Adrenal gland (tissue), 12 donors: Measurements from ENCODE around the gene VPS9D1. TPM values are rescaled to one million over a fixed set of nuclear protein-coding genes. Genes with fewer than 3 reads are reported as not detected.
A peak's percentile ranks its signal among the peaks of the same experiment; 100 is the strongest.

ENCODE experiments used
- DNase-seq, 7 donors: peaks; one replicate each; pipeline ENCODE4 v3.0.0-alpha.2; 2019 to 2020
- H3K27ac ChIP-seq, 5 donors: fragments of 200-600 bp; sonication (generic) in 4 of 5; 1 replicate in 3 of 5; 2 replicates in 2 of 5; pipeline versions ENCODE4 v1.5.1 to v1.8.0; 2016 to 2020; ENCODE audit warnings: mild to moderate bottlenecking in 1 of 5
- H3K27me3 ChIP-seq: fragments of 200-600 bp; 2 replicates; pipeline ENCODE4 v1.8.0; 2021
- H3K36me3 ChIP-seq, 2 donors: fragments of 200-600 bp; replicated peaks in 1 of 2; 1 replicate in 1 of 2; 2 replicates in 1 of 2; pipeline versions ENCODE4 v1.5.1 to v1.8.0; 2018 to 2022
- H3K4me1 ChIP-seq, 2 donors: fragments of 200-600 bp; replicated peaks in 1 of 2; 1 replicate in 1 of 2; 2 replicates in 1 of 2; pipeline versions ENCODE4 v1.5.1 to v1.8.0; 2018 to 2021
- H3K4me3 ChIP-seq, 4 donors: fragments of 200-600 bp; sonication (generic) in 3 of 4; one replicate each; pipeline ENCODE4 v1.5.1; 2016 to 2018
- H3K9me3 ChIP-seq, 3 donors: fragments of 200-600 bp; sonication (generic) in 1 of 3; replicated peaks in 1 of 3; 1 replicate in 2 of 3; 2 replicates in 1 of 3; pipeline versions ENCODE4 v1.5.1 to v1.8.0; 2016 to 2021
- POLR2A ChIP-seq, 2 donors: fragments of 450-650 bp; IDR thresholded peaks; one replicate each; pipeline ENCODE4 v1.6.1; 2017; ENCODE audit warnings: antibody characterized with exemption in 2 of 2, mild to moderate bottlenecking in 2 of 2, moderate library complexity in 1 of 2
- WGBS, 4 donors: extraction: QIAGEN DNeasy Blood & Tissue Kit in 2 of 4; methylation state at CpG; one replicate each; pipeline versions ENCODE4 v1.1.5 to v1.1.7; 2013 to 2017; 5-methylcytosine and 5-hydroxymethylcytosine counted together
- intact Hi-C, 2 donors: fragments of 100-400 bp; cut with DNase I; formaldehyde crosslinking; loops; one replicate each; pipeline versions ENCODE4 v1.14.1 to v1.15.0; 2022 to 2023
- polyA plus RNA-seq, 3 donors: library from polyadenylated mRNA; stranded (reverse); fragments of 200-250 nt in 2 of 3; fragments of 350-450 nt in 1 of 3; fragmentation: Illumina TruSeq in 1 of 3; extraction: RNeasy Lipid Tissue Mini Kit (QIAGEN cat#74804) in 1 of 3; gene quantifications; one replicate each; pipeline ENCODE4 v1.2.3, GENCODE V29; 2013 to 2014
- total RNA-seq, 9 donors: library from RNA; depleted of rRNA in 4 of 9; stranded (reverse); fragments of >200 nt in 4 of 9; fragments of 120-200 nt in 1 of 9; fragmentation: NEBNext Ultra II Directional in 1 of 9; extraction: Animal tissue kit (Norgen Biotek cat#: 25700) in 1 of 9; gene quantifications; one replicate each; pipeline versions ENCODE4 v1.1.0 to v1.2.4, GENCODE V29; 2013 to 2023
- TF ChIP-seq, protein P1 (sequence below), 6 experiments: fragments of 450-650 bp in 4 of 6; fragments of 200-600 bp in 2 of 6; sonication (generic) in 1 of 6; IDR thresholded peaks; 1 replicate in 5 of 6; 2 replicates in 1 of 6; pipeline versions ENCODE4 v1.5.1 to v1.8.0; 2016 to 2021; ENCODE audit warnings: antibody characterized with exemption in 6 of 6, mild to moderate bottlenecking in 2 of 6, moderate library complexity in 1 of 6
- donor health status: healthy with polysubstance abuse.
- donor health status: Bipolar disorder and iron deficiency.
- donor health status: DM: yes; HTN: yes; CAD: no.
- donor health status: DM: no; HTN: no; CAD: no.
- donor health status: DM: no; HTN: no; CAD: no.
- donor health status: DM: yes; HTN: yes; CAD: no.

The VPS9D1 gene
- total and polyA plus RNA-seq, 12 donors = 3.9 to 102 (median 23.2) TPM

DNA sequence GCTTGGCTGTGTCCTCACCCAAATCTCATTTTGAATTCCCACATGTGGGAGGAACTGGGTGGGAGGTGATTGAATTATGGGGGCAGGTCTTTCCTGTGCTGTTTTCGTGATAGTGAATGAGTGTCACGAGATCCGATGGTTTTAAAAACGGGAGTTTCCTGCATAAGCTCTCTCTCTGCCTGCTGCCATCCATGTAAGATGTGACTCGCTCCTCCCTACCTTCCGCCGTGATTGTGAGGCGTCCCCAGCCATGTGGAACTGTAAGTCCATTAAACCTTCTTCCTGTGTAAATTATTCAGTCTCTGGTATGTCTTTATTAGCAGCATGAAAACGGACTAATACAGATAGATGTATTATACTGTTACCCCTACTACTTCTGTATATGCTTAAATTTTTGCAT, 59.5 kb downstream of the VPS9D1 start:
- H3K4me1 ChIP-seq = peaks cover 10 to 15% of the 10 kb centered on the region in 2 donors
- WGBS, 4 donors = 92 to 96% (median 95%) methylated on average over 9 of the region's 9 CpGs
- intact Hi-C loops = no loop called here

DNA sequence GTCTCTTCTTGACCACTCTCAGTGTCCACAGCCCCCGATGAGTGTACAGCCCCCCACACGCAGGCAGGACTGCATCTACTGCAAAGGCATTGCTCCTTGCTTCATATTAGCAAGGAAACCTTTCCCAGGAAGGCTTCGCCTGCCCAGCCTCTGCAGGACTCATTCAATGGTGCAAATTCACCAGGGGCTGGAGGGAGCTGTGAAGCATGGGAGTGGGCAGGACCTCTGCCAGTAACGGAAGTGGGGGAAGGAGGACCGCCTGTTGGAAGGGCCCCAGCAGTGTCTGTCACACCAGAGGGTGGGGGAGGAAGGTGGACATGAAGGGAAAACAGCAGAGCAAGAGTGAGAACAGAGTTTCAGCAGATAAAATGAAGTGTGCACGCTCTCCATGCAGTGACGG, 60.6 kb downstream of the VPS9D1 start:
- TF ChIP-seq POLR2A (IDR thresholded peaks at IDR 0.05) = no peak
- TF ChIP-seq, protein P1, sequence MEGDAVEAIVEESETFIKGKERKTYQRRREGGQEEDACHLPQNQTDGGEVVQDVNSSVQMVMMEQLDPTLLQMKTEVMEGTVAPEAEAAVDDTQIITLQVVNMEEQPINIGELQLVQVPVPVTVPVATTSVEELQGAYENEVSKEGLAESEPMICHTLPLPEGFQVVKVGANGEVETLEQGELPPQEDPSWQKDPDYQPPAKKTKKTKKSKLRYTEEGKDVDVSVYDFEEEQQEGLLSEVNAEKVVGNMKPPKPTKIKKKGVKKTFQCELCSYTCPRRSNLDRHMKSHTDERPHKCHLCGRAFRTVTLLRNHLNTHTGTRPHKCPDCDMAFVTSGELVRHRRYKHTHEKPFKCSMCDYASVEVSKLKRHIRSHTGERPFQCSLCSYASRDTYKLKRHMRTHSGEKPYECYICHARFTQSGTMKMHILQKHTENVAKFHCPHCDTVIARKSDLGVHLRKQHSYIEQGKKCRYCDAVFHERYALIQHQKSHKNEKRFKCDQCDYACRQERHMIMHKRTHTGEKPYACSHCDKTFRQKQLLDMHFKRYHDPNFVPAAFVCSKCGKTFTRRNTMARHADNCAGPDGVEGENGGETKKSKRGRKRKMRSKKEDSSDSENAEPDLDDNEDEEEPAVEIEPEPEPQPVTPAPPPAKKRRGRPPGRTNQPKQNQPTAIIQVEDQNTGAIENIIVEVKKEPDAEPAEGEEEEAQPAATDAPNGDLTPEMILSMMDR (IDR thresholded peaks at IDR 0.05) = no peak
- Histone ChIP-seq H3K27me3 (no peaks in the 10 kb centered on the region), H3K9me3 (no peaks in the 10 kb centered on the region), H3K4me1 (peaks cover 10 to 19% of the 10 kb centered on the region in 2 donors), H3K36me3 (no peaks in the 10 kb centered on the region), H3K27ac (no peak overlapping the region), H3K4me3 (no peak overlapping the region)
- intact Hi-C loops = no loop called here
- no peak for DNase-seq
- WGBS, 4 donors = 95 to 98% (median 95%) methylated on average over 7 of the region's 7 CpGs

More for the DNA sequence above, 59.5 kb downstream of the VPS9D1 start:
- no peak overlapping the region for H3K27ac ChIP-seq
- no peak overlapping the region for H3K4me3 ChIP-seq
- no peaks in the 10 kb centered on the region for H3K36me3 ChIP-seq
- H3K27me3 ChIP-seq = no peaks in the 10 kb centered on the region
- H3K9me3 ChIP-seq = no peaks in the 10 kb centered on the region
- DNase-seq = no peak
- TF ChIP-seq, protein P1 (IDR thresholded peaks at IDR 0.05) = no peak
- no peak for TF ChIP-seq POLR2A (IDR thresholded peaks at IDR 0.05)

DNA sequence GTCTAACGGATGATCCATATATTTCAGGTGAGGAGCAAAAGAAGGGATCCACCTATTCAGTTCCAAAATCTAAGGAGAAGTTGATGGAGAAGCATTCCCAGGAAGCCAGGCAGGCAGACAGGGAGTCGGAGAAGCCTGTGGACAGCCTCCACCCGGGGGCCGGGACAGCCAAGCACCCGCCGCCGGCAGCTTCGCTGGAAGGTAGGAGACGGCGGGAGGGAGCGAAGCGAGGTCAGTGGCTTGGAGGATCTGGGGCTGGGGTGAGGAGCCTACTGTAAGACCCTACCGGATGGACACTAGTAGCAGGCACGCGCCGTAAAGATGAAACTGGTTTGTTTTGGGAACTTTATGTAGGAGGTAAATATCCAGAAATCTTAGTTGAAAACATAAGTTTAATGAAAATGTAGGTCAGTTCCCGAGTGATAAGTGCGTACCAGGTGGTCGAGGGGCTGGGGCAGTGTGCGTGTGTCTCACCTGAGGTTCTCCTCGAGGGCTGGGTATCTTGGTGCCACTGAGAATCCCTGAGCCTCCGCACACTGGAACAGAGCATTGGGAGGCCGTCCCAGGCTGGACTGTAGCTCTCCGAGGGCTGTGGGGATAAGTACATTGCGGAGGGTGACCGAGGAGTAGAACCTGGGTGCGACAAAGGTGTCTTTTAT, 62.3 kb downstream of the VPS9D1 start:
- H3K9me3 ChIP-seq = no peaks in the 10 kb centered on the region

DNA sequence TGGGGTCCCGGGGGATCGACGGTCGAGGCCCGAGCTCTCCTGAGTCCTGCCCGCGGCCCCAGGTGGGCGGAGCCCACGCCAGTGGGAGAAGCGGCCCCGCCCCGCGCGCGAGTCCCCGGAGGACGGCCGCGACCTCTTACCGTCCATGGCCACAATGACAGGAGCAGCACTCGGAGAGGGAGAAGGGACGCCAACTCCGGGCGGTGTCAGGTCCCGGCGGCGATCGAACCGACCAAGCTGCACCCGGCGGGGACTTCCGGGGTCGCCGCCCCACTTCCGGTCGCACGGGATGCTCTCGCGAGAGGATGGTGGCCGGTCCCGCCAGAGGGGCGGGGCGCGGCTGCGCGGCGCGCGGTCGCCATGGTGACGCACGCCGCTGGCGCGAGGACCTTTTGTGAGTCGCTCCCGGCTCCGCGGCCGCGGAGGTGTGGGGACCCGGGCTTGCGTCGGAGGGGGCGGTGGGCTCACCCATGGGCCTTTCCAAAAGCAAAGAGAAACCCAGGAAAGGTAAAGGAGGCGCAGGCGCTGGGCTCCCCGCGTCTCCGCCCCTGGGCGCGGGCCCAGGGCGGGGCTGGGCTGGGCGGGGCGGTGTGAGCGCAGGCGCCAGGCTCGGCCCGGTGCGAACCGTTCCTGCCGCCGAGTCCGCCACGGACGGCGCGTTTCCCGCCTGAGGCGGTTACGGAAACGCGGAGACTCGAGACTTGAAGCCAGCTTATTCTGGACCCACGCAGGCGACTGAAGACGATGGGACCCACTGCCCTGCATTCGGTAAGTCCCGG, 63.1 kb downstream of the VPS9D1 start, which contains the start of the genes CHMP1A and SPATA33:
CHMP1A (minus strand) TSS at position 267 of the 779 bp plus-strand sequence; CDS start at position 147, 120 bp downstream.
SPATA33 (plus strand) TSS at position 395 of the 779 bp plus-strand sequence; CDS start at position 471, 76 bp downstream.
- H3K9me3 ChIP-seq = no peaks in the 10 kb centered on the region
- peak within 1 kb of the TSS; percentile 62 to 92 (median 78) for H3K4me3 ChIP-seq
- no peaks in the 10 kb centered on the region for H3K36me3 ChIP-seq
- peak within 1 kb of the TSS in 4 of 5 donors; percentile 44 to 88 (median 59) for H3K27ac ChIP-seq
- no peaks in the 10 kb centered on the region for H3K27me3 ChIP-seq
- TF ChIP-seq POLR2A (IDR thresholded peaks at IDR 0.05) = peak; percentile 21 to 47
- TF ChIP-seq, protein P1 (IDR thresholded peaks at IDR 0.05) = no peak
- intact Hi-C loops = no loop called here
- WGBS, 4 donors = 0 to 3% (median 1%) methylated on average over 5 to 99 of the region's 99 CpGs
- peaks cover 10 to 19% of the 10 kb centered on the region in 2 donors for H3K4me1 ChIP-seq
- peak; percentile 87 to 93 (median 91) for DNase-seq

More for the DNA sequence above, 62.3 kb downstream of the VPS9D1 start:
- Histone ChIP-seq H3K4me1 (peaks cover 10 to 19% of the 10 kb centered on the region in 2 donors), H3K36me3 (no peaks in the 10 kb centered on the region), H3K27me3 (no peaks in the 10 kb centered on the region), H3K27ac (peak overlapping the region in 3 of 5 donors; percentile 47 to 88 (median 71)), H3K4me3 (peak overlapping the region in 3 of 4 donors; percentile 69 to 92 (median 87))
- WGBS, 4 donors = 17 to 21% (median 21%) methylated on average over 24 to 27 of the region's 27 CpGs
- peak in 2 of 7 donors; percentile 19 to 56 for DNase-seq
- intact Hi-C loops = no loop called here
- TF ChIP-seq, protein P1 (IDR thresholded peaks at IDR 0.05) = no peak
- no peak for TF ChIP-seq POLR2A (IDR thresholded peaks at IDR 0.05)
